Medulla oblongata (tissue), 1 donor: ENCODE measurements around the gene FEZF2.

Experiments used
- DNase-seq: peaks from one replicate; pipeline ENCODE4 v3.0.0-alpha.2; 2015; ENCODE audit errors: extremely low spot score

Gene FEZF2

GRCh38 chr3:62372621-62373041, 719 bp downstream of the FEZF2 start:
- DNase-seq, result no peak

DNA sequence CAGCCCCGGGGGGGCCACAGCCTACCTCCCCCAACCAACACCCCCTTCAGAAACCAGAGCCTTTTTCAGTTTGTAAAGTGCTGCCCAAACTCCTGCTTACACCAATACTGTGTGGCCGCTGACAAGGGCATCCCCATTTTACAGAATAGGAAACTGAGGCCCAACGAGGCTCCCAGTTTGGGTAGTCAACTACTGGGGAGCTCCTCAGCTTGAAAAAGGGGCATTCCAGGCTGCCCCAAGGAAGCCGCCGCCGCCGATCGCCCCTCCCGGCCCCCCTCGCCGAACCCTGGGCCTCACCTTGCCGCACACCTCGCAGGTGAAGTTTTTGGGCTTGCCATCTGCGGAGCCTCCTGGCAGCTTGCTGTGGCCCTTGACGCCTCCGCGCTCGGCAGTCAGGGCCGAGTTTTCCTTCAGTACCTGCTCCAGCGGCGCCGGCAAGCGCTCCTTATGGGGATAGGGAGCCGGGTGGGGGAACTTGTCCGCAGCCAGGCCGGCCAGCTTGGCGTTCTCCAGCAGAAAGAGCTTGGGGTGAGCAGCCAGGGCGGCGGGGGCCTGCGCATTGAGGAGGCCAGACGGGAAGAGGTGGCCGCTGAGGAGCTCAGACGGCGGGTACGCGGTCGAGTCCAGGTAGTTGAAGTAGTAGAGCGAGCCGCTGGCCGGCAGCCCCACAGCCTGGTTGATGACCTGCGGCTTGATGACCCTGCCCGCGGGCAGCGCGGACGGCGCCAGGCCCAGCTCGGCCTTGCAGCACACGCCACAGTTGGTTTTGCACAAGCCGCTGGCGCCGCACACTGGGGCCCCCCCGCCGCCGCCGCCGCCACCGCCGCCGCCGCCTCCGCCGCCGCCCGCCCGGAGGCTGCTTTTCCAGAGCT, 1.4 kb downstream of the FEZF2 start:
- no peak for DNase-seq

DNA sequence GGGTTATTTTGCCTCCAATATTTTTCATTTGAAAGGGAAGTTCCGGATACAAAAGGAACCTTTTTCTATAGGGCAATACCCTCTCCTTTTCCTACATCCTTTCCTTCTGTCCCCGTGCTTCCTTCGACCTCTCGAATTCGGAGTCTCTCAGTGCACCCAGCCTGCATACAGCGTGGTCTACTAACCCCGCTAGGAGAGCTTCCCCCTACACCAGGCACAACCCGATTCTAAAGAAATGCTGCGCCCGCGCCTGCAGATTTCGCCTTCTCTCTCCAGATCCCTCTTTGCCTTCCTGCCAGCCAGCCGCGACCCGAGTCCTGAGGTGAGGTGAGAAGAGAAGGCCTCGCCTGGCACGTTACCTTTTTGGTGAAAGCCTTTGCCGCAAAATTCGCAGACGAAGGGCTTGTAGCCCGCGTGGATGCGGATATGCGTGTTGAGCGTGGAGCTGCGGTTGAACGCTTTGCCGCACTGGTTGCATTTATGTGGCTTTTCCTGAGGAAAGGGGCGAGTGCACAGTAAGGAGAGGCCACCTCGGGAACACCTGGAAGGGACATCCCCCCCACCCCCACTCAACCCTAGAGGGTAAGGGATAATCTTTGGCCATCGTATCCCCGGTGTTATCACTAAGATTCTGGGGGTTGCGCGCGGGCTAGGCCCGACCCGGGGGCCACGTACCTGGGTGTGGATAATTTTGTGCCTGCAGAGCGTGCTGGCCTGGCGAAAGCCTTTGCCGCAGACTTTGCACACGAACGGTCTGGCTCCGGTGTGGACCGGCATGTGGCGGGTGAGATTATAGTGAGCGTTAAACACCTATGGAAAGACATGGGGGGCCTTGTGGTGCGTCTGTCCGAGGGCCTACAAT, 2.3 kb downstream of the FEZF2 start:
- no peak for DNase-seq

DNA sequence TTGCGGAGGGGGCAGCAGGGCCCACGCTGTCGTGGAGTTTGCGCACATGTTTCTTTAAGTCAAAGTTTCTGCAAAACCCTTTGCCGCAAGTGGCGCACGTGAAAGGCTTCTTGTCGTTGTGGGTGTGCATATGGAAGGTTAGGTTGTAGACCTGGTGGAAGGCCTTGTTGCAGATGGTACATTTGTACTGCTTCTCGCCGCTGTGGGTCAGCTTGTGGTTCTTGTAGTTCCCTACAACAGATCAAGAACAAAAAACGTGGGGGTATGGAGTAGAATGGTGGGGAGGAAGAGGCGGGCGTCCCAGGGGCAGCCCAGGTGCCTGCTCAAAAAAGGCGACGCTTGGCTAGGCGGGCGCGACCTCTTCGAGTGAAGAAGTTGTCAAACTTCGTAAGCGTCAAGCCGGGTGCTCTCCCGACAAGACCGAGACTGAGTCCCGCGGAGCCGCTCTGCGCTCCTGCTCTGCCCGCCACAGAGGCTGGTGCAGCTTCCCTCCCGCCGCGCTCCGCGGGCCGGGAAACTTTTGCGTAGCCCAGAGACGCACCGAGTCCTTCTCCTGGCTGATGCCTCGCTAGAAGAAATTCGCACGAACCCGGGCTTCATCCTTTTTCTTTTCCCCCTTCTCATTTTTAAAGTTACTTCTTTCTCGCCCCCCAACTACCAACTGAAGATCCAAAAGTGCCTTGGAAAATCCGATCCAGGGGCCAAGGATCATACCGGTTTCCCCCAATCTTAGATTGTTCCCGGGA, 3.1 kb downstream of the FEZF2 start:
- no peak for DNase-seq

- DNase-seq, result no peak
Observed at GRCh38 chr3:62369476-62369743, 3.9 kb downstream of the FEZF2 start.

DNA sequence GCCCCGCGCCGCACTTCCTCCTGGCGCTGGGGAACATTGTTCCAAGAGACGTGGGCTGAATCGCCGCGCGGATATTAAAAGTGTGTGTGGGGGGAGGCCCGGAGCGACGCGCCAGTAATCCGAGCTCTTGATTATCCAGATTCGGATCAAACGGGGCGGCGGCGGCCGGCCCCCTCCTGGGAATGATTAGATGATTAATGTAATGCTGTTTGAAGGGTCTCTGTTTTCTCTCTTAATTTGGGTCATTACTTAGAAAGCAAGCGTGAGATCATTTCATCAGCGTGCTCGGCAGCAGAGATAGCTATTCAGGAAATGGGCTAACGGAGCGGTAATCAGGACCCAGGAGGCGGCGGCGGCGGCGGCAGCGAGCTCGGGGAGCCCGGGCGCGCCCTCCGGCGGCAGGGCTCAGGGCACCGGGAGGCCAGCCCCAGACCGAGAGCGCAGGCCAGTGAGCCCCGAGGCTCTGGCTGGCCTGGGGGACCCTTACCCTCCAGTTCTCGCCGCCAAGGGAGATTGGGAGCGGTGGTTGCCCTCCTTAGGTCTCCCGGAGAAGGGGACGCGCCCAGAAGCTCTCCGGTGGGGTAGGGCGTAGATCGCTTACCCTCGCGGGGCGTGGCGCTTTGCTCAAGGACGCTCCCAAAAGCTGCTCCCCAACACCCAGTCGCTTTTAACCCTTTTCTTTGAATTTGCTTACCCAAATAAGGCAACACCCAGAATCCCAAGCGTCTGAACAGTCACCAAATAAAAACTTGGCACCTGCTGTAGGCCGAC, 4.5 kb downstream of the FEZF2 start:
- DNase-seq, result no peak

DNA sequence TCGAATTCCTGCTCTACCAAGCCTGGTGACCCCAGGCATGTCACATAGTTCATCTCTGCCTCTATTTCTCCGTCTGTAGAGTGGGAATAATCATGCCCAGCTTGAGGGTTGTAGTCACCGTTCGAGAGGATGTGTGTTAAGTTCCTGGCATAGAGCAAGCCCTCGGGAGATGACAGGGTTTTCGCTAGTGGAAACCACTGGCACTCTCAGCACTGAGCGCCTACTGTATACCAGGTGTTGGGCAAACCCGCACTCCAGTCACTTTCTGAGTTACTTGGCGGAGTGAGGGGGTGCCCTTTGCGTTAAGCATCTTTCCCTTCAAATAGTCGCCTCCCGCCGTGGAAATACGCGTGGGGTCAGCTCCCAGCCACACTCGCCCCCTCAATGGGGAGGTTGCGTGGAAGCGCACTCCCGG, 5.1 kb downstream of the FEZF2 start:
- DNase-seq, result no peak

DNA sequence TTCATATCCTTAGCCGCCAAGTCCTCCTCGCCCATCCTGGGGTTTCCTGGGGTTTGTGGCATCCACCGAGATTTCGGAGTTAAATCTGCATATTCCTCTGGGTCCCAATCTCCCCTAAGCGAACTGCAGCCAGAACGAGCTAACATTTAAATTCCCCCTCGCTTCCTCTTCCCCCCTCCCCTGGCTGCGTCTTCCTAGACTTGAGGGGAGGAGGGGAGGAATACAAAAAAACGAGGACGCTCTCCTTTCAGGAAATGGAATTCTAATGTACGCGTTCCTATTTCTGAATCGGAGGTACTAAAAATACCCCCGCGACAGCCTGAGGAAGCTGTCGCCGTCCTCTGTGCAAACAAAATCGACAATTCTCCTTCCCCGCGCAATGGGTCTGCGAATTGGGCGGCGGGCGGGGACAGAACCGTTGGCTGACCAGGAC, 5.6 kb downstream of the FEZF2 start:
- no peak for DNase-seq

GRCh38 chr3:62366126-62366484, 7.2 kb downstream of the FEZF2 start:
- DNase-seq, result no peak

DNA sequence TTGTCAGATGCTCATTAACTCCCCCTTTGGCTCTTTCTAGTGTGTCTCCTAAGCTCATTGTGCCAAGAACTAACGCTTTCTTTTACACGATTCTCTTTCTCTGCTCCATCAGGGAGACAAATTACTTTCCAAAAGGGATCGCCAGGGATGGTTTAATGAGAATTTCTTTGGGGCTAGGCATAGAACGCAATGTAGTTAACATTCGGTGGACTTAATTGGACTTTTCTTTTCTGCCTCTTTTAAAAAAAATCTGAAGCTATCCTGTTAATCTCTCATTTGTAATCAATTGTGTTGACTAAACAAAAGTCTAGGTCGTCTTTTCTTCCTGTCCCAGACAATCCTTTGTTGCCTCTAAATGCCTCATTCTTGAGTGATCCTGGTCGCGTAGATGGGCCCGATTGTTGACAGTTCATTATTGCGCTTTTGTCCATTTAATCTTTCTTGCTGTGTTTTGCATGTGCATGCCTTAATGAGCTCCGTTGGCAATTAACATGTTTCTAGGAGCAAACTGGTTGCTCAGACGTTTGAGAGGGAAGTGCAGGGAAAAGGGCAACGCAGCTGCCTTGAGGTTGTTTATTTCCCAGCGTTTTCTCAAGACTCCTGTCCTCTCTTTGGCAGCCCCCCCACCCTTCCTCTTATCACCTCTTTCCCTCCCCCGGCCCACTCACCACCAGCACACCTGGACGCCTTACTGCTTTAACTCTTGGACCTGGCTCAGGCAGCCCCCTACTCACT, 7.8 kb downstream of the FEZF2 start:
- no peak for DNase-seq

DNA sequence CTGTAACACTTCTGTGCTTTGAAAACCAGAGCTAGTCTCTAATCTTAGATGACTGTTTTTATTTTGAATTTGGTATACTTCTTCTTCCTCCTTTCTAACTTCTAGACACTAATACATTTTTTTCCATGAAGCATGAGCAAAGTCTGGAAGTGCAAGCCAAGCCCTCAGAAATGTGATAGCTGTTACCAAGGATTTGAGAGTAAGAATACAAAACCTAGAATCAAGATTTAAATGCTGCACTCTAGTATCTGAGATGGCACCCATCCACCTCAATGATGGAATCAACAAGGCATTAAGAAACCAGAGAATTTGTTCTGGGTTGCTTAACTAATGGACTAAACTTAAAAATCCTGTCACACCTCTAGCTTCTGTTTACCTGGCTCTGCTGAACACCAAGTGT, 9.2 kb downstream of the FEZF2 start:
- DNase-seq, result no peak

DNA sequence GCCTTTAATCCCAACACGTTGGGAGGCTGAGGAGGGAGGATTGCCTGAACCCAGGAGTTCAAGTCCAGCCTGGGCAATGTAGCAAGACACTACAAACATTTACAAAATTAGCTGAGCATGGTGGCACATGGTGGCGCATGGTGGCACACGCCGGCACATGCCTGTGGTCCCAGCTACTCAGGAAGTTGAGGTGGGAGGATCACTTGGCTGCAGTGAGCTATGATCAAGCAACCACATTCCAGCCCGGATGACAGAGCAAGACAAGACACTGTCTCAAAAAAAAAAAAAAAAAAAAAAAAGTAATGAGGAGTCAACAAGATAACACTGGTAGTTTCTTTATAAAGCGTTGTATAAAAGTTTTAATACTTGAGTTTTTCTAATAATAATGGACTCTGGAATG, 10.1 kb downstream of the FEZF2 start:
- DNase-seq, result no peak

DNA sequence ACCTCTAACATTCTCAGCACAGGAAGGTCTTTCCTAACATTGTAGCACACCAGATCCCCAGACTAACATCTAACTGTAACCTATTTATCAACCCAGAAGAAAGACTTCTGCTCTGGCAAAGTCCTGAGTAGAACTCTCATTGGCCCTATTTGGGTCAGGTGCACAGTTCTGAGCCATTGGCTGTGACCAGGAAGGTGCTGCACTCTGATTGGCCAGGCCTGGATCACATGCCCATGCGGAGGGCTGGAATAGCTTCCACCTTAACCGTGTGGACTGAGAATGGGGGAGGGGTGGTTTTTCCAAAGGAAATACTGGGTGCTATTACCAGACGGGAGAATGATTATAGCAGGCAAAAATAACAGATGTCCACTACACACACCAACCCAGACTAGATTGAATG, 11.5 kb downstream of the FEZF2 start:
- no peak for DNase-seq

- no peak for DNase-seq
Observed at GRCh38 chr3:62361261-62361660, 12.1 kb downstream of the FEZF2 start.

- no peak for DNase-seq
Observed at GRCh38 chr3:62359531-62359930, 13.8 kb downstream of the FEZF2 start.

GRCh38 chr3:62356356-62356755, 17.0 kb downstream of the FEZF2 start:
- DNase-seq, result no peak

DNA sequence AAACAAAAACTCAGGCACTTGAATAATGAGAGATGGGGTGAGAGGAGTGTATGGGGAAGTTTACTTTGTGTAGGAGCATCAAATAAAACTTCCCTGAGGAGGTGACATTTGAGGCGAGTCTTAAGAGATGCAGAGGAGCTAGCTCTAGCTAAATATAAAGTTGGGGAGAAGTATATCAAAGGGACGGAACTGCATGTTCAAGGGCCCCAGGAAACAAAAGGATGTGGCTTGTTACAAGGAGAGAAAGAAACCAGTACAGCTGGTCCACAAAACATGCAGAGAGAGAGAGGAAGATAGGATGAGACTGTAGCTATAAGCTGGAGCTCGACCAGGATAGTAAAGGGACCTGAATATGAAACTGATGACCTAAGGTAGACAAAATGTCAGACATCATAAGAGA, 17.6 kb downstream of the FEZF2 start:
- DNase-seq, result no peak

GRCh38 chr3:62343755-62344154, 29.6 kb downstream of the FEZF2 start:
- DNase-seq, result no peak

GRCh38 chr3:62335196-62335595, 38.2 kb downstream of the FEZF2 start:
- no peak for DNase-seq

- DNase-seq, result peak; percentile 44
Observed at GRCh38 chr3:62332835-62333244, 40.5 kb downstream of the FEZF2 start.

- no peak for DNase-seq
Observed at GRCh38 chr3:62332017-62332416, 41.3 kb downstream of the FEZF2 start.
